HL-60 (cell line): ENCODE measurements around the gene LRRC72.

Experiments used
- DNase-seq, 2 experiments: peaks; one replicate each; pipeline ENCODE4 v3.0.0-alpha.2; 2010 to 2020; ENCODE audit warnings: low read depth in 1 of 2, low spot score in 1 of 2
- H3K27ac ChIP-seq: fragments of 250-450 bp; sonication (Bioruptor Pico); replicated peaks from 2 replicates; pipeline ENCODE4 v1.5.1; 2020; ENCODE audit warnings: mild to moderate bottlenecking, moderate library complexity
- H3K27me3 ChIP-seq: fragments of 250-450 bp; sonication (Bioruptor Pico); 2 replicates; pipeline ENCODE4 v1.5.1; 2021; ENCODE audit warnings: mild to moderate bottlenecking, moderate library complexity; ENCODE audit not compliant: insufficient read depth, poor library complexity, severe bottlenecking
- H3K4me3 ChIP-seq: replicated peaks from 2 replicates; pipeline ENCODE4 v1.5.1; 2011; ENCODE audit warnings: mild to moderate bottlenecking, control low read depth, low read length; ENCODE audit not compliant: insufficient read depth
- GABPA ChIP-seq: IDR thresholded peaks from 2 replicates; pipeline ENCODE4 v1.6.1; 2012; ENCODE audit warnings: low read depth
- POLR2AphosphoS5 ChIP-seq: IDR thresholded peaks from 2 replicates; pipeline ENCODE4 v1.6.1; 2012; ENCODE audit warnings: low read depth
- SPI1 ChIP-seq: IDR thresholded peaks from 2 replicates; pipeline ENCODE4 v1.6.1; 2012; ENCODE audit warnings: low read depth, mild to moderate bottlenecking, borderline replicate concordance
- TF ChIP-seq, protein P1 (sequence below): IDR thresholded peaks from 2 replicates; pipeline ENCODE4 v1.6.1; 2012; ENCODE audit warnings: low read depth; ENCODE audit not compliant: insufficient replicate concordance
- TF ChIP-seq, protein P2 (sequence below): IDR thresholded peaks from one replicate; pipeline ENCODE4 v1.5.1; 2011; ENCODE audit warnings: low read length, control low read depth, inconsistent platforms; ENCODE audit not compliant: insufficient read depth

LRRC72 gene

GRCh38 chr7:16559497-16560179, 33.0 kb downstream of the LRRC72 start:
- no peak overlapping the region for H3K27ac ChIP-seq
- no peak for TF ChIP-seq SPI1
- TF ChIP-seq POLR2AphosphoS5 = no peak
- TF ChIP-seq, protein P1, sequence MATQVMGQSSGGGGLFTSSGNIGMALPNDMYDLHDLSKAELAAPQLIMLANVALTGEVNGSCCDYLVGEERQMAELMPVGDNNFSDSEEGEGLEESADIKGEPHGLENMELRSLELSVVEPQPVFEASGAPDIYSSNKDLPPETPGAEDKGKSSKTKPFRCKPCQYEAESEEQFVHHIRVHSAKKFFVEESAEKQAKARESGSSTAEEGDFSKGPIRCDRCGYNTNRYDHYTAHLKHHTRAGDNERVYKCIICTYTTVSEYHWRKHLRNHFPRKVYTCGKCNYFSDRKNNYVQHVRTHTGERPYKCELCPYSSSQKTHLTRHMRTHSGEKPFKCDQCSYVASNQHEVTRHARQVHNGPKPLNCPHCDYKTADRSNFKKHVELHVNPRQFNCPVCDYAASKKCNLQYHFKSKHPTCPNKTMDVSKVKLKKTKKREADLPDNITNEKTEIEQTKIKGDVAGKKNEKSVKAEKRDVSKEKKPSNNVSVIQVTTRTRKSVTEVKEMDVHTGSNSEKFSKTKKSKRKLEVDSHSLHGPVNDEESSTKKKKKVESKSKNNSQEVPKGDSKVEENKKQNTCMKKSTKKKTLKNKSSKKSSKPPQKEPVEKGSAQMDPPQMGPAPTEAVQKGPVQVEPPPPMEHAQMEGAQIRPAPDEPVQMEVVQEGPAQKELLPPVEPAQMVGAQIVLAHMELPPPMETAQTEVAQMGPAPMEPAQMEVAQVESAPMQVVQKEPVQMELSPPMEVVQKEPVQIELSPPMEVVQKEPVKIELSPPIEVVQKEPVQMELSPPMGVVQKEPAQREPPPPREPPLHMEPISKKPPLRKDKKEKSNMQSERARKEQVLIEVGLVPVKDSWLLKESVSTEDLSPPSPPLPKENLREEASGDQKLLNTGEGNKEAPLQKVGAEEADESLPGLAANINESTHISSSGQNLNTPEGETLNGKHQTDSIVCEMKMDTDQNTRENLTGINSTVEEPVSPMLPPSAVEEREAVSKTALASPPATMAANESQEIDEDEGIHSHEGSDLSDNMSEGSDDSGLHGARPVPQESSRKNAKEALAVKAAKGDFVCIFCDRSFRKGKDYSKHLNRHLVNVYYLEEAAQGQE = no peak
- no peak for TF ChIP-seq GABPA
- TF ChIP-seq, protein P2, sequence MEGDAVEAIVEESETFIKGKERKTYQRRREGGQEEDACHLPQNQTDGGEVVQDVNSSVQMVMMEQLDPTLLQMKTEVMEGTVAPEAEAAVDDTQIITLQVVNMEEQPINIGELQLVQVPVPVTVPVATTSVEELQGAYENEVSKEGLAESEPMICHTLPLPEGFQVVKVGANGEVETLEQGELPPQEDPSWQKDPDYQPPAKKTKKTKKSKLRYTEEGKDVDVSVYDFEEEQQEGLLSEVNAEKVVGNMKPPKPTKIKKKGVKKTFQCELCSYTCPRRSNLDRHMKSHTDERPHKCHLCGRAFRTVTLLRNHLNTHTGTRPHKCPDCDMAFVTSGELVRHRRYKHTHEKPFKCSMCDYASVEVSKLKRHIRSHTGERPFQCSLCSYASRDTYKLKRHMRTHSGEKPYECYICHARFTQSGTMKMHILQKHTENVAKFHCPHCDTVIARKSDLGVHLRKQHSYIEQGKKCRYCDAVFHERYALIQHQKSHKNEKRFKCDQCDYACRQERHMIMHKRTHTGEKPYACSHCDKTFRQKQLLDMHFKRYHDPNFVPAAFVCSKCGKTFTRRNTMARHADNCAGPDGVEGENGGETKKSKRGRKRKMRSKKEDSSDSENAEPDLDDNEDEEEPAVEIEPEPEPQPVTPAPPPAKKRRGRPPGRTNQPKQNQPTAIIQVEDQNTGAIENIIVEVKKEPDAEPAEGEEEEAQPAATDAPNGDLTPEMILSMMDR = no peak
- H3K4me3 ChIP-seq = no peak overlapping the region
- H3K27me3 ChIP-seq = no peaks in the 10 kb centered on the region
- DNase-seq = no peak

DNA sequence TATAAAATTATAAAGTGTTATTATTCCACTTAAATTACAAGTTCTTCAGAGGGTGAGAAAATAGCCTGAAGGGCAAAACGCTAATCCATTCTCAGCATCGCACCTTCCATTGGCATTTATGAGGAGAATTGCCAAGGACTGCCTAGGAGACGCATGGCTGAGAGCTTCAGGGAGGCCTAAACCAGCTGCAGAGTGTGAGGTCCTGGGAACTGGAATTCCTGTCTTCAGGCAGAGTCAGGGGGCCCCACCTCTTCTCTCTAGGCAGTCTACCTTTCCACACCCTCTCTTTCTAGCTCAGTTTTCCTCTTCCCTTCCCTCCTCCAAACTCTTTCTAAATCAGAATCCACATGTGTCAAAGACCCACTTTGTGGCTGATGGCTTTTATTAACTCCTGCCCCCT, 35.3 kb downstream of the LRRC72 start:
- Histone ChIP-seq H3K27ac (no peak overlapping the region), H3K27me3 (no peaks in the 10 kb centered on the region), H3K4me3 (no peak overlapping the region)
- DNase-seq = no peak
- TF ChIP-seq, protein P2 = no peak
- TF ChIP-seq SPI1 (no peak), POLR2AphosphoS5 (no peak), GABPA (no peak)
- TF ChIP-seq, protein P1 = no peak

GRCh38 chr7:16562456-16563220, 36.0 kb downstream of the LRRC72 start:
- H3K4me3 ChIP-seq = no peak overlapping the region
- TF ChIP-seq POLR2AphosphoS5 = no peak
- TF ChIP-seq, protein P2 = no peak
- TF ChIP-seq GABPA = no peak
- TF ChIP-seq, protein P1 = no peak
- TF ChIP-seq SPI1 = no peak
- DNase-seq = no peak
- H3K27me3 ChIP-seq = no peaks in the 10 kb centered on the region
- no peak overlapping the region for H3K27ac ChIP-seq
